ENCODE measurements around the gene STK25.

- no peak for TF ChIP-seq EP300 (conservative IDR thresholded peaks at IDR 0.05; ENCODE audit: poor library complexity, severe bottlenecking)
- no peak for TF ChIP-seq CTCF (IDR thresholded peaks at IDR 0.05; ENCODE audit: poor library complexity, severe bottlenecking)
- no peak for TF ChIP-seq REST (IDR thresholded peaks at IDR 0.05; ENCODE audit: borderline replicate concordance)
- no peak for TF ChIP-seq SMC3 (conservative IDR thresholded peaks at IDR 0.05; ENCODE audit: poor library complexity)
- TF ChIP-seq TAF1 (IDR thresholded peaks at IDR 0.05; ENCODE audit: low read depth), result no peak
- no peak for TF ChIP-seq POLR2AphosphoS5 (IDR thresholded peaks at IDR 0.05)
- TF ChIP-seq RAD21 (conservative IDR thresholded peaks at IDR 0.05), result no peak
Observed at GRCh38 chr2:241461693-241462677, 46.4 kb downstream of the STK25 start.
